ENCODE measurements around the gene CAPZB.
"Not testable (repeated sequence)": the region's sequence is repeated elsewhere in the genome, so short reads cannot be mapped to it uniquely, and the experiment has no call there.

CAPZB gene

DNA sequence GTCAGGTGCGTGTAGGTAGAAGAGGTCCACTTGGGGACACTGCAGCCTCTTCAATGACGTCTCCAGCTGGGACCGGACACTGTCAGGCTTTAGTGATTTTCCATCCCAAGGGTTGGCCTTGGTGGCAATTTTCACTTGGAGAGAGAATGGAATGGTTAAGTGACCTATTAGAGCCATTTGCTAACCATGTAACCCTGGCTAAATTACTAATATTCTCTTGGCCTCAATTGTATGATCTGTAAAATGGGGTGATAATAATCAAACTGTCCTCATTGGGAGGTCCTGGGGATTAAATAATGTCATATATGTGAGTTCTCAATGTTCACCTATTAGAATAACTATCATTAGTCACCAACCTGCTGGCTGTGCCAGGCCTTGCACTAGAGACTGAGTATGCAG, 176.8 kb downstream of the CAPZB start:
- TF ChIP-seq, protein P1, sequence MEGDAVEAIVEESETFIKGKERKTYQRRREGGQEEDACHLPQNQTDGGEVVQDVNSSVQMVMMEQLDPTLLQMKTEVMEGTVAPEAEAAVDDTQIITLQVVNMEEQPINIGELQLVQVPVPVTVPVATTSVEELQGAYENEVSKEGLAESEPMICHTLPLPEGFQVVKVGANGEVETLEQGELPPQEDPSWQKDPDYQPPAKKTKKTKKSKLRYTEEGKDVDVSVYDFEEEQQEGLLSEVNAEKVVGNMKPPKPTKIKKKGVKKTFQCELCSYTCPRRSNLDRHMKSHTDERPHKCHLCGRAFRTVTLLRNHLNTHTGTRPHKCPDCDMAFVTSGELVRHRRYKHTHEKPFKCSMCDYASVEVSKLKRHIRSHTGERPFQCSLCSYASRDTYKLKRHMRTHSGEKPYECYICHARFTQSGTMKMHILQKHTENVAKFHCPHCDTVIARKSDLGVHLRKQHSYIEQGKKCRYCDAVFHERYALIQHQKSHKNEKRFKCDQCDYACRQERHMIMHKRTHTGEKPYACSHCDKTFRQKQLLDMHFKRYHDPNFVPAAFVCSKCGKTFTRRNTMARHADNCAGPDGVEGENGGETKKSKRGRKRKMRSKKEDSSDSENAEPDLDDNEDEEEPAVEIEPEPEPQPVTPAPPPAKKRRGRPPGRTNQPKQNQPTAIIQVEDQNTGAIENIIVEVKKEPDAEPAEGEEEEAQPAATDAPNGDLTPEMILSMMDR (IDR thresholded peaks at IDR 0.05; ENCODE audit: low read depth, low read length, missing control alignments), result no peak
- Histone ChIP-seq H3K27ac (no peak overlapping the region), H3K36me3 (replicated peaks) (peaks cover 32% of the 10 kb centered on the region), H3K27me3 (replicated peaks) (no peaks in the 10 kb centered on the region), H3K4me3 (ENCODE audit: low read depth, low read length) (no peak overlapping the region)
- DNase-seq, result no peak
- in situ Hi-C loops (cut with HindIII; ENCODE audit: low pct_ligation_motif_present, low sequenced_read_pairs), result no loop called here

DNA sequence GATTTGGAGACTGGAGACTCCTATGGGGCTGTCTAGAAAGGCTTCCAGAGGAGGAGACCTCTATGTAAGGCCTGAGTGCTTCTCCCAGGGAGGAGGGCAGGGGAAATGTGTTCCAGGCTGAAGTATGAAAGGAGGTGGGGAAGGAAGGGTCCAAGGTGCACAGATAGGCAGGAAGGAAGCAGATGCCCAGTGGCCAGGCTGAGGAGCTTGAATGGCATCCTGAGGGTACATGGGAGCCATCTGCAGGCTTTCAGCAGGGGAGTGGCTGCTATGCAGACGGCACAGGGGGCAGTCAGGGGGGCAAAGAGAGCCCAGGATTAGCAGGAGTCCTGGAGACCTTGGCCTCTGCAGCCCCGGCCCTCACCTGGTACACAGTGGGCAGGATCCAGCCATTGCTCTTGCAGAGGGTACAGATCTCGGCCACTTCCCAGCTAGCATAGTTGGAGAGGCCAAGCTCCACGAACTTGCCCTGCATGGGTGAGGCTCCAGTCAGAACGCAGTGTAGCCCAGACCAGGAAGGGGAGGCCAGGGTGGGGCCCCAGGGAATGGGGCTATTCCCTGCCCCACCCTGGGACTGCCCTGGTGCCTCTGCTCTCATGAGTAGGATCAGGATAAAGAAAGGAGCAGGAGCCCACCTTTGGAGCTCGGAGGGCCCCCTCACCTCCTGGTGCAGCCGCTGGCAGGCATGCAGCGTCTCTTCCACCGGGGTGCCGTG, 177.4 kb downstream of the CAPZB start:
- H3K36me3 ChIP-seq (replicated peaks), result peaks cover 38% of the 10 kb centered on the region
- H3K27me3 ChIP-seq (replicated peaks), result no peaks in the 10 kb centered on the region
- TF ChIP-seq, protein P1 (IDR thresholded peaks at IDR 0.05; ENCODE audit: low read depth, low read length, missing control alignments), result no peak
- in situ Hi-C loops (cut with HindIII; ENCODE audit: low pct_ligation_motif_present, low sequenced_read_pairs), result no loop called here
- H3K27ac ChIP-seq, result no peak overlapping the region
- no peak overlapping the region for H3K4me3 ChIP-seq (ENCODE audit: low read depth, low read length)
- DNase-seq, result no peak

- H3K27me3 ChIP-seq (replicated peaks), result no peaks in the 10 kb centered on the region
- H3K27ac ChIP-seq, result no peak overlapping the region
- no peak overlapping the region for H3K4me3 ChIP-seq (ENCODE audit: low read depth, low read length)
- no peak for DNase-seq
- TF ChIP-seq, protein P1 (IDR thresholded peaks at IDR 0.05; ENCODE audit: low read depth, low read length, missing control alignments), result no peak
- H3K36me3 ChIP-seq (replicated peaks), result peaks cover 41% of the 10 kb centered on the region
- in situ Hi-C loops (cut with HindIII; ENCODE audit: low pct_ligation_motif_present, low sequenced_read_pairs), result no loop called here
Measured at GRCh38 chr1:19306941-19307340, 178.4 kb downstream of the CAPZB start.

GRCh38 chr1:19305880-19306279, 179.5 kb downstream of the CAPZB start:
- Histone ChIP-seq H3K27ac (no peak overlapping the region), H3K36me3 (replicated peaks) (peaks cover 41% of the 10 kb centered on the region), H3K27me3 (replicated peaks) (no peaks in the 10 kb centered on the region), H3K4me3 (ENCODE audit: low read depth, low read length) (no peak overlapping the region)
- in situ Hi-C loops (cut with HindIII; ENCODE audit: low pct_ligation_motif_present, low sequenced_read_pairs), result no loop called here
- TF ChIP-seq, protein P1 (IDR thresholded peaks at IDR 0.05; ENCODE audit: low read depth, low read length, missing control alignments), result no peak
- no peak for DNase-seq

- DNase-seq; in situ Hi-C loops (cut with HindIII; ENCODE audit: low pct_ligation_motif_present, low sequenced_read_pairs); H3K27me3 ChIP-seq (replicated peaks); H3K4me3 ChIP-seq (ENCODE audit: low read depth, low read length); H3K27ac ChIP-seq: not testable (repeated sequence)
- H3K36me3 ChIP-seq (replicated peaks), result peaks cover 41% of the 10 kb centered on the region
Measured at GRCh38 chr1:19304081-19304480, 181.3 kb downstream of the CAPZB start.

DNA sequence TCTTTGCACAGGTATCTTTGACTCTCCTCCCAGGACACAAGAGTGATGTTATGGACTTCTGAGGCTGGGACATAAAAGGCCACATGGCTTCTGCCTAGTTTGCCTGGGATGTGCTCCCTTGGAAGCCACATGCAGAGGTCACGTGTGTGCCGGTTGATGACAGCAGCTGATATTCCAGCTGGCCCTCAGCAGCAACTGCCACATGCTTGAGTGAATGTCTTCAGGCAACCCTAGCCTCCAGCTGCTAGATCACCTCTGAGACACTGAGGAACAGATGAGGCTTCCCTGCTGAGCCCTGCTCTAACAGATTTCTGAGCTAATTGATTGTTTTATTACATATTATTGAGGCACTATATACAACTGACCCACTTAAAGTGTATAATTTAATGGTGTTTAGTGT, 185.1 kb downstream of the CAPZB start:
- in situ Hi-C loops (cut with HindIII; ENCODE audit: low pct_ligation_motif_present, low sequenced_read_pairs), result no loop called here
- Histone ChIP-seq H3K36me3 (replicated peaks) (peaks cover 21% of the 10 kb centered on the region), H3K27me3 (replicated peaks) (no peaks in the 10 kb centered on the region), H3K4me3 (ENCODE audit: low read depth, low read length) (no peak overlapping the region), H3K27ac (no peak overlapping the region)
- DNase-seq, result no peak
- TF ChIP-seq, protein P1 (IDR thresholded peaks at IDR 0.05; ENCODE audit: low read depth, low read length, missing control alignments), result no peak

Data from brain microvascular endothelial cell (primary cell).